Measurements from ENCODE around the gene ACR.
"Not testable (repeated sequence)": the region's sequence is repeated elsewhere in the genome, so short reads cannot be mapped to it uniquely, and the experiment has no call there.

ACR gene

GRCh38 chr22:50732681-50733080, 5.3 kb upstream of the ACR start:
- no peak for DNase-seq (ENCODE audit: low spot score)

DNA sequence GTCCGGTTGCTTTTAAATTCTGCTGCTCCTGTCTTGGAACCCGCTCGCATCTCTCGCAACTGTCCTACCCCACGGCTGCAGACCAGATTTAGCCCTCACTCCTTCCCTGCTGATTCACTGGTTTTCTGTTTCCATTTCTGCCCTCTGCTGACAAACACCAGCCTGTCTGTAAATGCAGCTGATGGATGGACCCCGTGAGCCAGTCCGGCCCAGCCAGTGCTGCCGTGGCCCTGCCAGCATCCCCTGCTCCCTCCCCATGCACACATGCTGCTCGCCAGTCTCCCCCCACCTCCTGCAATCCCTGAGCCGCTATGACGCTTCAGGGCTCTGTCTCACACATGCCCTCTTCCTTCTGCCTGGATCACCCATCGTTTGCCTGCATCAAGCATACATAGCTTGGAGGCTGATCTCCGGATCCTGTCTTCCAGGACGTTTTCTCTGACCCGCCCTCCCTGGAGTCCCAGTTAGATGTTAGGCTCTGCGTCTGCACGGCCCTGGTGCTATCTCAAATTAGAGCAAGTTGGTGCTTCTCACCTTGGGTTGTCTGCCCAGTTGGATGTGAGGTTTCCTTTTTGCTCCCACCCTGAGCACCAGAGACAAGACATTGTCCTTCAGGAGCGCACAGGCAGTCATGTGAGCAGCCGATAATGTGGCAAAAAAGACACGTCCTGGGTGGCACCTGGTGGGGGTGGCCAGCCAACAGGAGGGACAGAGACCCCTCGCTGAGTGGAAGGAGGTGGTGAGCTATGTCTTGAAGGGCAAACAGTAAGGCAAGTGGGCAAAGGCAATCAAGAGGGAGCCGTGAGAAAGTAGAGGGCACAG, 4.3 kb upstream of the ACR start:
- DNase-seq (ENCODE audit: low spot score) = peak; percentile 55

DNA sequence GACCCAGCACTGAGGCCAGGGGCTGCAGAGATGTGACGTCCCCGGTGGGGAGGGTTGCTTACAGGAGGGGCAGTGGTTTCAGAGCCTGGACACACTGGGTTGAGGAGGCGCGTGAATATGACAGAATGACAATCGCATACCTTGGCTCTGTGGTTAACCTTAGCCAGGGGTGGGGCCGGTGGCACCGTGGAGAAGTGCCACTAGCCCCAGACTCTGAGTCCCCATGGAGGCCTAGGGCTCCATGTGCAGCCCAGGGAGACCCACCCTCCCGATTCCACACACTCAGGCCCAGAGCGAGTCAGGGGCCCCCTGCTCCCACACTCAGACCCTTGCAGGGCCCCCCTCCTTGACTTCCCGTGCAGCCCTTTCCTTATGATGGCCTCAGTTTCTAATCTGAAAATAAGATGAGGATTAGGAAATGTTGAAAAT, 3.6 kb upstream of the ACR start:
- no peak for DNase-seq (ENCODE audit: low spot score)

DNA sequence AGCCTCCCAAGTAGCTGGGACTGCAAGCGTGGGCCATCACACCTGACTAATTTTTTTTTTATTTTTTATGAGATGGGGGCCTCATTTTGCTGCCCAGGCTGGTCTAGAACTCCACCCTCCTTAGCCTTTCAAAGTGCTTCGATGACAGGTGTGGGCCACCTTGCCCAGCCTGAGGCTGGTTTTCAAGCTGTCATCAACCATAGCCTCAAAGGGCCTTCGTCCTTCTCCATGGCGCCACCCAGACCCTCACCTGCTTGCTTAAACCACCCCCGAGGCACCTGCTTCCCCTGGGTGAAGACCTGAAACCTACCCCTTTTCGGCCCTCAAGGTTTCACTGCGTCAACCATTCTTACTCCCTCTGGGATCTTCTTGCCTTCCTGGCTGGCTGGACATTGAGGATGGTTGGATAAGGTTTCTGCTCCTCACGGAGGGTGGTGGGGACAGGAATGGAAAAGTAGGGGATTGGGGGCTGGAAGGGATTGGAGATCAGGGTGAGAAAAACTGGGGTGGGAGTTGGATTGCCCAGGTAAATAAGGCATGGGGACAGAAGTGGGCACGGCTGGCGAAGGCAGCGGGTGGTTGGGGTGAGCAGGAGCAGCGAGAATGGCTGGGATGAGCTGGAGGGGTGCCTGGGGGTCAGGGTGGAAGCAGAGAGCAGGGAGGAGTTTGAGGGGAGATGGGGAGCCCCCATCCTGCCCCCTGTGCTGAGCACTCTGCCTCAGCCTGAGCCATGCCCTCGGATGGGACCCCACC, 2.8 kb upstream of the ACR start:
- no peak for DNase-seq (ENCODE audit: low spot score)

DNA sequence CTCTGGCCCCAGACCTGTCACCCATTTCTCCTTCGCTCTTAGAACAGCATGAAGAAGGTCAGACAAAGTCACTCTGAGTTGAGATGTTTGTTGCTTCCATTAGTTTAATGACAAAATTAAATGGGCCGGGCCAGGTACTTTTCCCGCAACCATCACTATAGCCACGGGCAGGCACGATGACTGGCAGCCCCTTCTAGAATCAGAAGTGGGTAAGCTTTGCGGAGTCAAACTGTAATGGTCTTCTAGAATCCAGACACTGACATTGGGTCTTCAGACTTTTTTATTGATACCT, 2.3 kb upstream of the ACR start:
- DNase-seq (ENCODE audit: low spot score) = no peak

- DNase-seq (ENCODE audit: low spot score) = no peak
Measured at GRCh38 chr22:50738649-50739227, 734 bp downstream of the ACR start.

- DNase-seq (ENCODE audit: low spot score) = no peak
Measured at GRCh38 chr22:50739279-50739691, 1.3 kb downstream of the ACR start.

- DNase-seq (ENCODE audit: low spot score) = peak; percentile 43
Measured at GRCh38 chr22:50739894-50740293, 1.9 kb downstream of the ACR start.

DNA sequence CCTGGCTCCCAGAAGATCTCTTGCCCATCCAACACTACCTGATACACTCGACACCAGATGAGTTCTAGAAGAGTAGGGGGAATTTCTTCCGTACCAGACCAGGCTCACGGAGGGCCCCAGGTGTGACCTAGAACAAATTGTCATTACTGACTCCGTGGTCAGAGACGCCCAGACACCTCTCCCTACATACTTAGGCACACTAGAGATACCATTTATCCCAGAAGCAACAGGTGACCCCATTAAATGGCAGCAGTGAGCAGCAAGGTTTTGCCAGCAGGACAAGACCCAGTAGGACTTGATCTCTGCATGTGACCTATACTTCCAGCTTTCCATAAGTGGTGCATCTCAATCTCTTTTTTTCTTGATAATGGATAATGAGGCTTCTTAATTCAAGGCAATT, 2.7 kb downstream of the ACR start:
- not testable (repeated sequence) for DNase-seq (ENCODE audit: low spot score)

GRCh38 chr22:50744424-50744823, 6.4 kb downstream of the ACR start:
- not testable (repeated sequence) for DNase-seq (ENCODE audit: low spot score)

- DNase-seq (ENCODE audit: low spot score) = not testable (repeated sequence)
Measured at GRCh38 chr22:50747521-50747920, 9.5 kb downstream of the ACR start.

GRCh38 chr22:50748630-50749029, 10.6 kb downstream of the ACR start:
- not testable (repeated sequence) for DNase-seq (ENCODE audit: low spot score)

DNA sequence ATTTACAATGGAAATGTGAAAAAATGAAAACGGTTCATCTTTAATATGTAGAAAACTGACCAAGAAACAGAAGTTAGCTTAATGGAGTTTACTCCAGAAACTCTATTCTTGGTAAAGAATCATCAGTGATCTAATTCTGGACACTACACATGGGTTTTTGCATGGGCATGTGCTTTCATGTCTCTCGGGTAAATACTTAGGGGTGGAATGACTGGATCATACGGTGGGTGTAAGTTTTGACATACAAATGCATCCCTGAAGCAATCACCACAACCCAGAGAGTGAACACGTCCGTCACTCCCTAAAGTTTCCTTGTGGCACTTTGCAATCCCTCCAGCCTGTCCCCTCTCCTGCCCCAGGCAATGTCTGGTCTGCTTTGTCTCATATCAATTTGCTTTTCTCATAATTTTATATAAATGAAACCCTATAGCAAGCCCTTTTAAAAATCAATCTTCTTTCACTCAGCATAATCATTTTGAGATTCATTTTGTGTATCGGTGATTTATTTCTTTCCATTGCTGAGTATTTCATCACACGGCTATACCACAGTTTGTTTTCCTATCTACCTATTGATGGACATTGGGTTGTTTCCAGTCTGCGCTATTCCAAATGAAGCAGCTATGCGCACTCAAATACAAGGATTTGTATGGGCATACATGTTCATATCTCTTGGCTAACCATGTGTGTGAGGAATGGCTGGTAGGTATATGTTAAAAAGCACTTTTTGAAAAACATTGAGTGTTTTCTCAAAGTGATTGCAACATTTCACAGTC, 11.5 kb downstream of the ACR start:
- DNase-seq (ENCODE audit: low spot score) = not testable (repeated sequence)

DNA sequence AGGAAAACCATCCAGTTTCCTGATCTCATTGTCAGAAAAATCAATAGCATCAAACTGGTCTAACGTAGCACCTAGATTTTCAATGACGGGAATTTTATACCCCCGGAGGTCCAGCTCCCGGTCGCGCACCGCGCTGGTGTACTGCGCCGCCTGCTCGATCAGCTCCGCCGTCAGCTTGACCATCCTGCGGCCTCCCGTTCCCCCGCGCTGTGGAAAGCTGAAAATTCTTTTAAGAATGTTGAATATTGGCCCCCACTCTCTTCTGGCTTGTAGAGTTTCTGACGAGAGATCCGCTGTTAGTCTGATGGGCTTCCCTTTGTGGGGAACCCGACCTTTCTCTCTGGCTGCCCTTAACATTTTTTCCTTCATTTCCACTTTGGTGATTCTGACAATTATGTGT, 17.2 kb downstream of the ACR start:
- DNase-seq (ENCODE audit: low spot score) = not testable (repeated sequence)

DNA sequence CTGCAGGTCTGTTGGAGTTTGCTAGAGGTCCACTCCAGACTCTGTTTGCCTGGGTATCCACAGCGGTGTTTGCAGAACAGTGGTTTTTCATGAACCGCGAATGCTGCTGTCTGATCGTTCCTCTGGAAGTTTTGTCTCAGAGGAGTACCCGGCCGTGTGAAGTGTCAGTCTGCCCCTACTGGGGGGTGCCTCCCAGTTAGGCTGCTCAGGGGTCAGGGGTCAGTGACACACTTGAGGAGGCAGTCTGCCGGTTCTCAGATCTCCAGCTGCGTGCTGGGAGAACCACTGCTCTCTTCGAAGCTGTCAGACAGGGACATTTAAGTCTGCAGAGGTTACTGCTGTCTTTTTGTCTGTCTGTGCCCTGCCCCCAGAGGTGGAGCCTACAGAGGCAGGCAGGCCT, 18.4 kb downstream of the ACR start:
- not testable (repeated sequence) for DNase-seq (ENCODE audit: low spot score)

GRCh38 chr22:50756949-50757491, 19.0 kb downstream of the ACR start:
- DNase-seq (ENCODE audit: low spot score) = peak; percentile 52

DNA sequence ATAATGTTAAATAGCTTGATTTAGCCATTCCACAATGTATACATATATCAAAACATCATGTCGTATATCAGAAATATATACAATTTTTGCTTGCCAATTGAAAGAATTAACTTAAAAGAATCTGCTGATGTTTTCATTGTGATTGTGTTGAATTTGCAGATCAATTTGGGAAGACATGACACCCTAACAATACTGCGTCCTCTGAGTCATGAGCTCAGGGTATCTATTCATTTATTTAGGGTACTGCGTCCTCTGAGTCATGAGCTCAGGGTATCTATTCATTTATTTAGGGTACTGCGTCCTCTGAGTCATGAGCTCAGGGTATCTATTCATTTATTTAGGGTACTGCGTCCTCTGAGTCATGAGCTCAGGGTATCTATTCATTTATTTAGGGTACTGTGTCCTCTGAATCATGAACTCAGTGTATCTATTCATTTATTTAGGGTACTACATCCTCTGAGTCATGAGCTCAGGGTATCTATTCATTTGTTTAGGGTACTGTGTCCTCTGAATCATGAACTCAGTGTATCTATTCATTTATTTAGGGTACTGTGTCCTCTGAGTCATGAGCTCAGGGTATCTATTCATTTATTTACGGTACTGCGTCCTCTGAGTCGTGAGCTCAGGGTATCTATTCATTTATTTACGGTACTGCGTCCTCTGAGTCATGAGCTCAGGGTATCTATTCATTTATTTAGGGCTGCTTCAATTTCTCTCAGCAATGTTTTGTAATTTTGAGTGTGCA, 21.8 kb downstream of the ACR start:
- DNase-seq (ENCODE audit: low spot score) = not testable (repeated sequence)

- not testable (repeated sequence) for DNase-seq (ENCODE audit: low spot score)
Measured at GRCh38 chr22:50761829-50762228, 23.8 kb downstream of the ACR start.

- DNase-seq (ENCODE audit: low spot score) = not testable (repeated sequence)
Measured at GRCh38 chr22:50764288-50764687, 26.3 kb downstream of the ACR start.

GRCh38 chr22:50775132-50775531, 37.1 kb downstream of the ACR start:
- peak; percentile 87 for DNase-seq (ENCODE audit: low spot score)

DNA sequence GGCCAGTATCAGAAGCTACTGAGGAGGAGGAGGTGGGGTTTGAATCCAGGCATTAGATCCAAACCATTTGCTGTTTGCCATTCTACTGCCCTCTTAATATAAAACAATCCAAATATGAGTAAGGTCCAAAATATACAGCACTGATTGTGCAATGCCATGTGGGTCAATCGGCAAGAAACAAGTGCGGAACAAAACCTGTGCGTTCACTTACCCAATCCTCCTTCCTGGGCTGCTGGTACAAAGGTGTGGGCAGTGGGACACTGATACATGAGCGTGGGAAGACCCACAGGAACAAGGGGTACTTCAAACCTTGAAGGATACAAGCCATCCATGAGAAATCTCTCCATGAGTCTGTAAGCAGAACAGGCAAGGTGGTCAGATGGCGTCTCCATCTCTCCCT, 39.6 kb downstream of the ACR start:
- DNase-seq (ENCODE audit: low spot score) = not testable (repeated sequence)

Data from SK-N-DZ (cell line).